ENCODE measurements around the gene TMCO2.

DNA sequence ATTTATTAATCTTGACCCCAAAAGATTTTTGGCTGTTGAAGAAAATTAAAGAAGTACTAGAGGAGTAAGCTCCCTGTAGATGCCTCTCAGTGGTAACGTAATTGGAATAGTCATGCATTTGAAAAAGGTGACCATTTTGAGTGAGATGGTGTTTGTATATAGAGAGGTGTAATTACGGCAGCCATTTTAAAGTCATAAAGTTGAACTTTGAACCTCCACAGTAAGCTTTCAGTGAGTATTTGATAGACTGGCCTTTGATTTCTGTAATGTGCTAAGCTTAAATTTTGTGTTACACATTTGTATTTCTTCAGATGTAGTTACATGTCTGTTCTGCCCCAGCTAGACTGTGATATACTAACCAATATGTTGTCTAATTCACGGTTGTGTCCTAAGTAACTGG, 21.5 kb upstream of the TMCO2 start:
- TF ChIP-seq POLR2AphosphoS5 (IDR thresholded peaks at IDR 0.05), result no peak
- TF ChIP-seq, protein P1, sequence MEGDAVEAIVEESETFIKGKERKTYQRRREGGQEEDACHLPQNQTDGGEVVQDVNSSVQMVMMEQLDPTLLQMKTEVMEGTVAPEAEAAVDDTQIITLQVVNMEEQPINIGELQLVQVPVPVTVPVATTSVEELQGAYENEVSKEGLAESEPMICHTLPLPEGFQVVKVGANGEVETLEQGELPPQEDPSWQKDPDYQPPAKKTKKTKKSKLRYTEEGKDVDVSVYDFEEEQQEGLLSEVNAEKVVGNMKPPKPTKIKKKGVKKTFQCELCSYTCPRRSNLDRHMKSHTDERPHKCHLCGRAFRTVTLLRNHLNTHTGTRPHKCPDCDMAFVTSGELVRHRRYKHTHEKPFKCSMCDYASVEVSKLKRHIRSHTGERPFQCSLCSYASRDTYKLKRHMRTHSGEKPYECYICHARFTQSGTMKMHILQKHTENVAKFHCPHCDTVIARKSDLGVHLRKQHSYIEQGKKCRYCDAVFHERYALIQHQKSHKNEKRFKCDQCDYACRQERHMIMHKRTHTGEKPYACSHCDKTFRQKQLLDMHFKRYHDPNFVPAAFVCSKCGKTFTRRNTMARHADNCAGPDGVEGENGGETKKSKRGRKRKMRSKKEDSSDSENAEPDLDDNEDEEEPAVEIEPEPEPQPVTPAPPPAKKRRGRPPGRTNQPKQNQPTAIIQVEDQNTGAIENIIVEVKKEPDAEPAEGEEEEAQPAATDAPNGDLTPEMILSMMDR (IDR thresholded peaks at IDR 0.05), result no peak
- TF ChIP-seq POLR2A (IDR thresholded peaks at IDR 0.05), result no peak
- TF ChIP-seq EP300 (IDR thresholded peaks at IDR 0.05), result no peak

Measured in stomach (tissue), 4 donors.